ENCODE data around the gene RBMS3. TPM values are rescaled to one million over a fixed set of nuclear protein-coding genes. Genes with fewer than 3 reads are reported as not detected.

Gene RBMS3
- total RNA-seq, 4 donors from 2014 or later, result 3.8 to 18.7 (median 14.6) TPM

- WGBS, 2 donors (ENCODE audit: low coverage in 1 of 2), result 76 to 90% methylated on average over 10 to 11 of the region's 11 CpGs
- in situ Hi-C loops (cut with MboI; ENCODE audit: low pct_ligation_motif_present in 1 of 4, low pct_unique_long_range_greater_than_20kb in 1 of 4, low sequenced_read_pairs in 3 of 4) (no loop called here), intact Hi-C loops (cut with DNase I; ENCODE audit: low total_unique reads) (no loop called here)
- Histone ChIP-seq H3K9me3 (no peaks in the 10 kb centered on the region), H3K4me3 (no peak overlapping the region), H3K4me1 (no peaks in the 10 kb centered on the region), H3K27me3 (no peaks in the 10 kb centered on the region), H3K27ac (no peak overlapping the region), H3K36me3 (no peaks in the 10 kb centered on the region)
- no peak for TF ChIP-seq CTCF (IDR thresholded peaks at IDR 0.05)
- no peak for TF ChIP-seq EP300 (IDR thresholded peaks at IDR 0.05; ENCODE audit: low read depth)
- no peak for TF ChIP-seq POLR2AphosphoS5 (IDR thresholded peaks at IDR 0.05)
- DNase-seq, result no peak
Observed at GRCh38 chr3:29949940-29950616, 669.2 kb downstream of the RBMS3 start.

- Histone ChIP-seq H3K4me1 (no peaks in the 10 kb centered on the region), H3K4me3 (no peak overlapping the region), H3K9me3 (no peaks in the 10 kb centered on the region), H3K27me3 (no peaks in the 10 kb centered on the region), H3K27ac (no peak overlapping the region), H3K36me3 (no peaks in the 10 kb centered on the region)
- DNase-seq, result no peak
- in situ Hi-C loops (cut with MboI; ENCODE audit: low pct_ligation_motif_present in 1 of 4, low pct_unique_long_range_greater_than_20kb in 1 of 4, low sequenced_read_pairs in 3 of 4), result no loop called here
- 77 to 100% methylated on average over 1 of the region's 1 CpG for WGBS, 2 donors (ENCODE audit: low coverage in 1 of 2)
- intact Hi-C loops (cut with DNase I; ENCODE audit: low total_unique reads), result no loop called here
- TF ChIP-seq EP300 (IDR thresholded peaks at IDR 0.05; ENCODE audit: low read depth), result no peak
Observed at GRCh38 chr3:29952431-29952830, 671.6 kb downstream of the RBMS3 start.

GRCh38 chr3:29955413-29955812, 674.5 kb downstream of the RBMS3 start:
- H3K36me3 ChIP-seq, result no peaks in the 10 kb centered on the region
- intact Hi-C loops (cut with DNase I; ENCODE audit: low total_unique reads) (no loop called here), in situ Hi-C loops (cut with MboI; ENCODE audit: low pct_ligation_motif_present in 1 of 4, low pct_unique_long_range_greater_than_20kb in 1 of 4, low sequenced_read_pairs in 3 of 4) (no loop called here)
- H3K27me3 ChIP-seq, result no peaks in the 10 kb centered on the region
- no peak overlapping the region for H3K27ac ChIP-seq
- TF ChIP-seq CTCF (IDR thresholded peaks at IDR 0.05) (no peak), POLR2AphosphoS5 (IDR thresholded peaks at IDR 0.05) (no peak), EP300 (IDR thresholded peaks at IDR 0.05; ENCODE audit: low read depth) (no peak), POLR2A (IDR thresholded peaks at IDR 0.05) (no peak)
- H3K4me1 ChIP-seq, result no peaks in the 10 kb centered on the region
- H3K9me3 ChIP-seq, result no peaks in the 10 kb centered on the region
- WGBS, 2 donors (ENCODE audit: low coverage in 1 of 2), result 13 to 25% methylated on average over 1 of the region's 1 CpG
- no peak overlapping the region for H3K4me3 ChIP-seq
- DNase-seq, result no peak

- H3K9me3 ChIP-seq, result no peaks in the 10 kb centered on the region
- WGBS, 2 donors (ENCODE audit: low coverage in 1 of 2), result 75 to 82% methylated on average over 1 of the region's 1 CpG
Observed at GRCh38 chr3:29958816-29959215, 677.9 kb downstream of the RBMS3 start.

More at GRCh38 chr3:29958816-29959215, 677.9 kb downstream of the RBMS3 start:
- Histone ChIP-seq H3K36me3 (no peaks in the 10 kb centered on the region), H3K27ac (no peak overlapping the region), H3K27me3 (no peaks in the 10 kb centered on the region), H3K4me1 (no peaks in the 10 kb centered on the region), H3K4me3 (no peak overlapping the region)
- in situ Hi-C loops (cut with MboI; ENCODE audit: low pct_ligation_motif_present in 1 of 4, low pct_unique_long_range_greater_than_20kb in 1 of 4, low sequenced_read_pairs in 3 of 4) (no loop called here), intact Hi-C loops (cut with DNase I; ENCODE audit: low total_unique reads) (no loop called here)
- TF ChIP-seq CTCF (IDR thresholded peaks at IDR 0.05) (no peak), POLR2A (IDR thresholded peaks at IDR 0.05) (no peak), POLR2AphosphoS5 (IDR thresholded peaks at IDR 0.05) (no peak), EP300 (IDR thresholded peaks at IDR 0.05; ENCODE audit: low read depth) (no peak)
- DNase-seq, result no peak
